H9 (cell line): ENCODE results near the gene GPR157. TPM values are rescaled to one million over a fixed set of nuclear protein-coding genes. Genes with fewer than 3 reads are reported as not detected.

Source experiments
- DNase-seq: peaks from one replicate; pipeline ENCODE4 v3.0.0-alpha.2; 2017
- H2AFZ ChIP-seq: one replicate; pipeline ENCODE4 v1.6.1; 2013; ENCODE audit warnings: mild to moderate bottlenecking, low read length, control low read depth, moderate library complexity
- H2AK5ac ChIP-seq: 2 replicates; pipeline ENCODE4 v1.6.1; 2013; ENCODE audit warnings: low read length, control low read depth, mixed read lengths; ENCODE audit not compliant: insufficient read length
- H2BK120ac ChIP-seq: one replicate; pipeline ENCODE4 v1.6.1; 2013; ENCODE audit warnings: low read depth, mild to moderate bottlenecking, low read length, control low read depth, inconsistent platforms; ENCODE audit not compliant: poor library complexity, severe bottlenecking
- H2BK12ac ChIP-seq: 2 replicates; pipeline ENCODE4 v1.6.1; 2013; ENCODE audit warnings: low read length, control low read depth, mixed read lengths, low read depth; ENCODE audit not compliant: insufficient read length
- H2BK15ac ChIP-seq: 2 replicates; pipeline ENCODE4 v1.6.1; 2013; ENCODE audit warnings: low read depth, low read length, control low read depth
- H2BK20ac ChIP-seq: one replicate; pipeline ENCODE4 v1.6.1; 2013; ENCODE audit warnings: low read depth, mild to moderate bottlenecking, low read length, control low read depth, inconsistent platforms; ENCODE audit not compliant: poor library complexity, severe bottlenecking
- H2BK5ac ChIP-seq: 2 replicates; pipeline ENCODE4 v1.6.1; 2013; ENCODE audit warnings: low read length, control low read depth, mixed read lengths; ENCODE audit not compliant: insufficient read length
- H3K14ac ChIP-seq: 2 replicates; pipeline ENCODE4 v1.6.1; 2013; ENCODE audit warnings: low read length, control low read depth; ENCODE audit not compliant: insufficient read depth
- H3K18ac ChIP-seq: 2 replicates; pipeline ENCODE4 v1.6.1; 2013; ENCODE audit warnings: low read depth, mild to moderate bottlenecking, mixed read lengths, low read length, control low read depth; ENCODE audit not compliant: insufficient read length
- H3K23ac ChIP-seq: 2 replicates; pipeline ENCODE4 v1.6.1; 2013; ENCODE audit warnings: low read length, control low read depth, mixed read lengths, low read depth; ENCODE audit not compliant: insufficient read length
- H3K23me2 ChIP-seq: 2 replicates; pipeline ENCODE4 v1.6.1; 2013; ENCODE audit warnings: low read depth, mild to moderate bottlenecking, mixed read lengths, low read length, control low read depth; ENCODE audit not compliant: insufficient read length, poor library complexity, severe bottlenecking
- H3K27ac ChIP-seq: 2 replicates; pipeline ENCODE4 v1.5.1; 2013; ENCODE audit warnings: low read length, control low read depth, mixed read lengths, low read depth; ENCODE audit not compliant: insufficient read length
- H3K27me3 ChIP-seq: 2 replicates; pipeline ENCODE4 v1.6.1; 2013; ENCODE audit warnings: low read length, control low read depth, inconsistent platforms; ENCODE audit not compliant: insufficient read depth
- H3K4ac ChIP-seq: 2 replicates; pipeline ENCODE4 v1.6.1; 2013; ENCODE audit warnings: low read depth, mild to moderate bottlenecking, control low read depth, inconsistent platforms, low read length, moderate library complexity
- H3K4me1 ChIP-seq: 2 replicates; pipeline ENCODE4 v1.6.1; 2013; ENCODE audit warnings: low read length, control low read depth, inconsistent platforms; ENCODE audit not compliant: insufficient read depth
- H3K4me2 ChIP-seq: 2 replicates; pipeline ENCODE4 v1.6.1; 2013; ENCODE audit warnings: low read length, control low read depth, mixed read lengths; ENCODE audit not compliant: insufficient read length, insufficient read depth
- H3K56ac ChIP-seq: 2 replicates; pipeline ENCODE4 v1.6.1; 2013; ENCODE audit warnings: low read depth, mild to moderate bottlenecking, mixed read lengths, low read length, control low read depth; ENCODE audit not compliant: insufficient read length
- H3K79me1 ChIP-seq: 2 replicates; pipeline ENCODE4 v1.6.1; 2013; ENCODE audit warnings: low read depth, mild to moderate bottlenecking, moderate library complexity, low read length, control low read depth, inconsistent platforms; ENCODE audit not compliant: insufficient read depth, poor library complexity, severe bottlenecking
- H3K79me2 ChIP-seq: 2 replicates; pipeline ENCODE4 v1.6.1; 2013; ENCODE audit warnings: low read length, control low read depth, inconsistent platforms; ENCODE audit not compliant: insufficient read depth
- H3K9ac ChIP-seq: 2 replicates; pipeline ENCODE4 v1.6.1; 2013; ENCODE audit warnings: low read length, control low read depth, mixed read lengths; ENCODE audit not compliant: insufficient read length; ENCODE audit errors: extremely low read depth
- H3K9me3 ChIP-seq: one replicate; pipeline ENCODE4 v1.6.1; 2013; ENCODE audit warnings: low read depth, low read length, inconsistent platforms; ENCODE audit not compliant: control insufficient read depth
- H3T11ph ChIP-seq: one replicate; pipeline ENCODE4 v1.6.1; 2013; ENCODE audit warnings: mild to moderate bottlenecking, low read length, control low read depth, inconsistent platforms
- H4K20me1 ChIP-seq: one replicate; pipeline ENCODE4 v1.6.1; 2013; ENCODE audit not compliant: control insufficient read depth, insufficient read length, insufficient read depth
- H4K5ac ChIP-seq: 2 replicates; pipeline ENCODE4 v1.6.1; 2013; ENCODE audit warnings: low read depth, mild to moderate bottlenecking, mixed read lengths, low read length, control low read depth; ENCODE audit not compliant: insufficient read length
- H4K8ac ChIP-seq: replicated peaks from 2 replicates; pipeline ENCODE4 v1.6.1; 2013; ENCODE audit warnings: low read length, control low read depth, mixed read lengths, low read depth; ENCODE audit not compliant: insufficient read length
- H4K91ac ChIP-seq: 2 replicates; pipeline ENCODE4 v1.6.1; 2013; ENCODE audit warnings: low read depth, mild to moderate bottlenecking, moderate library complexity, mixed read lengths, low read length, control low read depth; ENCODE audit not compliant: insufficient read length
- H3K27ac Mint-ChIP-seq, 3 experiments: 2 replicates in 2 of 3; 3 replicates in 1 of 3; pipeline ENCODE4 v1.8.0; 2020 to 2021; ENCODE audit warnings: mixed read lengths in 3 of 3, mild to moderate bottlenecking in 1 of 3, moderate library complexity in 1 of 3
- H3K27me3 Mint-ChIP-seq: 2 replicates; pipeline ENCODE4 v1.8.0; 2021; ENCODE audit warnings: low read depth, mild to moderate bottlenecking, moderate library complexity, mixed read lengths
- H3K36me3 Mint-ChIP-seq, 3 experiments: 2 replicates in 2 of 3; 3 replicates in 1 of 3; pipeline ENCODE4 v1.8.0; 2020 to 2021; ENCODE audit warnings: low read depth in 3 of 3, mixed read lengths in 3 of 3; ENCODE audit not compliant: insufficient read depth in 1 of 3
- H3K4me1 Mint-ChIP-seq, 2 experiments: 2 replicates each; pipeline ENCODE4 v1.8.0; 2020; ENCODE audit warnings: mixed read lengths in 2 of 2
- H3K4me3 Mint-ChIP-seq, 2 experiments: 2 replicates in 1 of 2; 3 replicates in 1 of 2; pipeline ENCODE4 v1.8.0; 2020 to 2021; ENCODE audit warnings: mild to moderate bottlenecking in 2 of 2, mixed read lengths in 2 of 2, moderate library complexity in 1 of 2
- H3K9me3 Mint-ChIP-seq, 2 experiments: 2 replicates in 1 of 2; 3 replicates in 1 of 2; pipeline ENCODE4 v1.8.0; 2020; ENCODE audit warnings: mild to moderate bottlenecking in 2 of 2, mixed read lengths in 2 of 2, moderate library complexity in 1 of 2
- WGBS: extraction: QIAGEN DNeasy Blood & Tissue Kit; methylation state at CpG from one replicate; pipeline ENCODE4 v1.1.7; 2013; ENCODE audit warnings: missing lambda C conversion rate, low lambda C conversion rate, mixed read lengths; ENCODE audit not compliant: insufficient read length; ENCODE audit errors: extremely low coverage; 5-methylcytosine and 5-hydroxymethylcytosine counted together
- total RNA-seq: library from RNA; stranded (reverse); gene quantifications from 2 replicates; pipeline ENCODE4 v1.2.1, GENCODE V29; 2021
- TF ChIP-seq, protein P1 (sequence below): fragments of 200-600 bp; sonication (generic); conservative IDR thresholded peaks from 3 replicates; pipeline ENCODE4 v1.8.0; 2021; ENCODE audit warnings: antibody characterized with exemption, mild to moderate bottlenecking

GPR157 gene
- total RNA-seq, 1 experiment from 2014 or later: 3.8 TPM

DNA sequence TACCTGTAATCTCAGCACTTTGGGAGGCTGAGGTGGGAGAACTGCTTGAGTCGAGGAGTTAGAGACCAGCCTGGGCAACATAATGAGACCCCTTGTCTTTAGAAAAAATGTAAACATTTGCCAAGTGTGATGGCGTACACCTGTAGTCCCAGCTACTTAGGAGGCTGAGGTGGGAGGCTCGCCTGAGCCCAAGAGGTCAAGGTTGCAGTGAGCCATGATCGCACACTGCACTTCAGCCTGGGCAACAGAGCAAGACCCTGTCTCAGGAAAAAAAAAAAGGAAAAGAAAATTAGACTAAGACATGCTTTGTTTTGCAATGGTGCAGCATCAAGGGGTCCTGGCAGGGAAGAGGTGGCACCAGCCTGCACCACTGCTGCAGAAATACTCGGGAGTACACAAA lies 16.8 kb upstream of the GPR157 start:
- no peaks in the 10 kb centered on the region for H3K79me1 ChIP-seq
- TF ChIP-seq, protein P1, sequence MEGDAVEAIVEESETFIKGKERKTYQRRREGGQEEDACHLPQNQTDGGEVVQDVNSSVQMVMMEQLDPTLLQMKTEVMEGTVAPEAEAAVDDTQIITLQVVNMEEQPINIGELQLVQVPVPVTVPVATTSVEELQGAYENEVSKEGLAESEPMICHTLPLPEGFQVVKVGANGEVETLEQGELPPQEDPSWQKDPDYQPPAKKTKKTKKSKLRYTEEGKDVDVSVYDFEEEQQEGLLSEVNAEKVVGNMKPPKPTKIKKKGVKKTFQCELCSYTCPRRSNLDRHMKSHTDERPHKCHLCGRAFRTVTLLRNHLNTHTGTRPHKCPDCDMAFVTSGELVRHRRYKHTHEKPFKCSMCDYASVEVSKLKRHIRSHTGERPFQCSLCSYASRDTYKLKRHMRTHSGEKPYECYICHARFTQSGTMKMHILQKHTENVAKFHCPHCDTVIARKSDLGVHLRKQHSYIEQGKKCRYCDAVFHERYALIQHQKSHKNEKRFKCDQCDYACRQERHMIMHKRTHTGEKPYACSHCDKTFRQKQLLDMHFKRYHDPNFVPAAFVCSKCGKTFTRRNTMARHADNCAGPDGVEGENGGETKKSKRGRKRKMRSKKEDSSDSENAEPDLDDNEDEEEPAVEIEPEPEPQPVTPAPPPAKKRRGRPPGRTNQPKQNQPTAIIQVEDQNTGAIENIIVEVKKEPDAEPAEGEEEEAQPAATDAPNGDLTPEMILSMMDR: no peak
- H2AFZ ChIP-seq: no peak overlapping the region
- no peak overlapping the region for H2AK5ac ChIP-seq
- no peak overlapping the region for H2BK5ac ChIP-seq
- Mint-ChIP-seq H3K27me3 (no peaks in the 10 kb centered on the region), H3K27ac (peak overlapping the region; percentile 35 to 95 (median 77); a peak in 2 of 7 replicates), H3K36me3 (peaks cover 0 to 9% (median 0%) of the 10 kb centered on the region in 3 experiments; a peak in 4 of 7 replicates), H3K4me3 (no peak overlapping the region), H3K4me1 (peaks cover 5% of the 10 kb centered on the region in 2 experiments; a peak in 1 of 4 replicates), H3K9me3 (no peaks in the 10 kb centered on the region)
- WGBS: no CpG with 5 or more reads among the region's 5 CpGs
- no peak overlapping the region for H3K56ac ChIP-seq
- no peak overlapping the region for H2BK120ac ChIP-seq
- no peak overlapping the region for H2BK12ac ChIP-seq
- H3K4me2 ChIP-seq: no peak overlapping the region
- H3K23me2 ChIP-seq: no peaks in the 10 kb centered on the region
- no peak overlapping the region for H3K4ac ChIP-seq
- no peak overlapping the region for H3K9ac ChIP-seq
- no peak overlapping the region for H3K27ac ChIP-seq
- H3K14ac ChIP-seq: no peak overlapping the region
- DNase-seq: no peak
- no peak overlapping the region for H4K8ac ChIP-seq
- no peak overlapping the region for H2BK15ac ChIP-seq
- no peak overlapping the region for H3T11ph ChIP-seq
- H4K20me1 ChIP-seq: no peaks in the 10 kb centered on the region
- H4K5ac ChIP-seq: no peak overlapping the region
- no peak overlapping the region for H2BK20ac ChIP-seq
- H3K23ac ChIP-seq: no peak overlapping the region
- H3K79me2 ChIP-seq: no peaks in the 10 kb centered on the region
- H3K4me1 ChIP-seq: no peaks in the 10 kb centered on the region
- no peak overlapping the region for H4K91ac ChIP-seq
- no peak overlapping the region for H3K18ac ChIP-seq
- no peaks in the 10 kb centered on the region for H3K9me3 ChIP-seq
- H3K27me3 ChIP-seq: no peaks in the 10 kb centered on the region
